Type B pancreatic cell (in vitro differentiated cells): ENCODE results near the gene MEGF6. TPM values are rescaled to one million over a fixed set of nuclear protein-coding genes. Genes with fewer than 3 reads are reported as not detected.

Experiments
- DNase-seq: peaks from one replicate; pipeline ENCODE4 v3.0.0; 2021; ENCODE audit warnings: mixed read lengths; ENCODE audit not compliant: unreplicated experiment; ENCODE audit errors: extremely low spot score
- H3K27ac Mint-ChIP-seq: 2 replicates; pipeline ENCODE4 v1.8.0; 2021; ENCODE audit warnings: mild to moderate bottlenecking, mixed read lengths
- H3K27me3 Mint-ChIP-seq: 2 replicates; pipeline ENCODE4 v1.8.0; 2021; ENCODE audit warnings: mixed read lengths
- H3K36me3 Mint-ChIP-seq: 2 replicates; pipeline ENCODE4 v1.8.0; 2021; ENCODE audit warnings: mixed read lengths
- H3K4me1 Mint-ChIP-seq: one replicate; pipeline ENCODE4 v1.8.0; 2021; ENCODE audit warnings: mixed read lengths; ENCODE audit not compliant: unreplicated experiment
- H3K4me3 Mint-ChIP-seq: 2 replicates; pipeline ENCODE4 v1.8.0; 2021; ENCODE audit warnings: mild to moderate bottlenecking, mixed read lengths
- H3K9me3 Mint-ChIP-seq: 2 replicates; pipeline ENCODE4 v1.8.0; 2021; ENCODE audit warnings: mixed read lengths
- CTCF ChIP-seq: fragments of 200-600 bp; sonication (generic); conservative IDR thresholded peaks from 2 replicates; pipeline ENCODE4 v1.5.0; 2021; ENCODE audit warnings: antibody characterized with exemption, mild to moderate bottlenecking
- total RNA-seq: library from RNA; stranded (reverse); gene quantifications from 2 replicates; pipeline ENCODE4 v1.2.1, GENCODE V29; 2021; ENCODE audit warnings: low replicate concordance

Gene MEGF6
- total RNA-seq, 1 donor from 2014 or later, result 61.7 TPM

- Mint-ChIP-seq H3K27me3 (no peaks in the 10 kb centered on the region), H3K4me1 (peaks cover 1% of the 10 kb centered on the region), H3K9me3 (no peaks in the 10 kb centered on the region), H3K36me3 (peaks cover 3% of the 10 kb centered on the region), H3K4me3 (no peak overlapping the region), H3K27ac (no peak overlapping the region)
- no peak for TF ChIP-seq CTCF
- no peak for DNase-seq
Measured at GRCh38 chr1:3642919-3643675, 31.8 kb upstream of the MEGF6 start.

DNA sequence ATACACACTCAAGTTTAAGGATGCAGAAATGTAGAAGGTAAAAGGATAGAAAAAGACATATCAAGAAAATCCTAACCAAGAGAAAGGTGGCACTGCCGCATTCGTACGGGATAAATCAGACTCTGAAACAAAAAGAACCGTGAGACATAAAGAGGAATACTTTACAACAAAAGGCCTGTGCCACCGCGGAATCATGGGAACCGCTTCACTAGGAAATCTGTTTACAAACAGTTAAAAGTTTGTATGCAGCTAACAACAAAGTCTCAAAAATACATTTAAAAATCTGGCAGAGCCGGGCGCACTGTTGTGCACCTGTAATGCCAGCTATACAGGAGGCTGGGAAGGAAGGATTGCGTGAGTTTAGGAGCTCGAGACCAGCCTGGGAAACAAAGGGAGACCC, 30.5 kb upstream of the MEGF6 start:
- peaks cover 3% of the 10 kb centered on the region for H3K36me3 Mint-ChIP-seq
- no peak overlapping the region for H3K27ac Mint-ChIP-seq
- no peak for DNase-seq
- no peaks in the 10 kb centered on the region for H3K4me1 Mint-ChIP-seq
- no peak overlapping the region for H3K4me3 Mint-ChIP-seq
- no peaks in the 10 kb centered on the region for H3K27me3 Mint-ChIP-seq
- no peak for TF ChIP-seq CTCF
- H3K9me3 Mint-ChIP-seq, result no peaks in the 10 kb centered on the region

- H3K36me3 Mint-ChIP-seq, result peaks cover 3% of the 10 kb centered on the region
Measured at GRCh38 chr1:3641046-3641760, 29.9 kb upstream of the MEGF6 start.

DNA sequence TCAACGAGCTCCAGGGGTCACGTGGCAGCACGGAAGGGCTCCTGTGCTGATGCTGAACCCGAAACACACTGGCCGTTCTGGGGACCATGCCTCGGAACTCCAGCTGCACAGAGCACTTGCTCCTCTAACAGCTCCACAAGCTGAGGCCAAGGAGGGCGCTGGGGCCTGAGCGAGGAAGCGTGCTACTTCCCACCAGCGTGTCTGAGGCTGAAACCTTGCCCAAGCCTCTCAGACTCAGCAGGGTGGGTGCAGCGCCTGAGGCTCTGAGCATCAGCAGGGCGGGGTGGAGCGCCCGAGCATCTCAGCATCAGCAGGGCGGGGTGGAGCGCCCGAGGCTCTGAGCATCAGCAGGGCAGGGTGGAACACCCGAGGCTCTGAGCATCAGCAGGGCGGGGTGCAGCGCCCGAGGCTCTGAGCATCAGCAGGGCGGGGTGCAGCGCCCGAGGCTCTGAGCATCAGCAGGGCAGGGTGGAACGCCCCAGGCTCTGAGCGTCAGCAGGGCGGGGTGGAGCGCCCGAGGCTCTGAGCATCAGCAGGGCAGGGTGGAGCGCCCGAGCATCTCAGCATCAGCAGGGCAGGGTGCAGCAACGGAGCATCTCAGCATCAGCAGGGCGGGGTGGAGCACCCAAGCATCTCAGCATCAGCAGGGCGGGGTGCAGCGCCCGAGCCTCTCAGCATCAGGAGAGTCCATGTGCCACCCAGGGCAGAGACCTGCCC, 29.0 kb upstream of the MEGF6 start:
- no peak overlapping the region for H3K27ac Mint-ChIP-seq
- H3K36me3 Mint-ChIP-seq, result no peaks in the 10 kb centered on the region
- H3K4me1 Mint-ChIP-seq, result no peaks in the 10 kb centered on the region
- TF ChIP-seq CTCF, result no peak
- no peaks in the 10 kb centered on the region for H3K27me3 Mint-ChIP-seq
- no peaks in the 10 kb centered on the region for H3K9me3 Mint-ChIP-seq
- no peak overlapping the region for H3K4me3 Mint-ChIP-seq
- DNase-seq, result no peak

More at GRCh38 chr1:3641046-3641760, 29.9 kb upstream of the MEGF6 start:
- Mint-ChIP-seq H3K27me3 (no peaks in the 10 kb centered on the region), H3K27ac (no peak overlapping the region), H3K4me3 (no peak overlapping the region), H3K9me3 (no peaks in the 10 kb centered on the region), H3K4me1 (no peaks in the 10 kb centered on the region)
- DNase-seq, result no peak
- TF ChIP-seq CTCF, result no peak

GRCh38 chr1:3639397-3639911, 28.1 kb upstream of the MEGF6 start:
- no peaks in the 10 kb centered on the region for H3K9me3 Mint-ChIP-seq
- H3K27me3 Mint-ChIP-seq, result no peaks in the 10 kb centered on the region
- no peak overlapping the region for H3K4me3 Mint-ChIP-seq
- no peaks in the 10 kb centered on the region for H3K36me3 Mint-ChIP-seq
- H3K27ac Mint-ChIP-seq, result no peak overlapping the region
- H3K4me1 Mint-ChIP-seq, result no peaks in the 10 kb centered on the region
- DNase-seq, result no peak
- no peak for TF ChIP-seq CTCF
